ENCODE measurements around the gene PLPP3. TPM values are rescaled to one million over a fixed set of nuclear protein-coding genes. Genes with fewer than 3 reads are reported as not detected.

The PLPP3 gene
- total and polyA plus RNA-seq, 2 of the 8 experiments (the other 6 are each of a cell fraction or from before 2014, with no cell fraction given): 33.2 to 42.0 TPM

DNA sequence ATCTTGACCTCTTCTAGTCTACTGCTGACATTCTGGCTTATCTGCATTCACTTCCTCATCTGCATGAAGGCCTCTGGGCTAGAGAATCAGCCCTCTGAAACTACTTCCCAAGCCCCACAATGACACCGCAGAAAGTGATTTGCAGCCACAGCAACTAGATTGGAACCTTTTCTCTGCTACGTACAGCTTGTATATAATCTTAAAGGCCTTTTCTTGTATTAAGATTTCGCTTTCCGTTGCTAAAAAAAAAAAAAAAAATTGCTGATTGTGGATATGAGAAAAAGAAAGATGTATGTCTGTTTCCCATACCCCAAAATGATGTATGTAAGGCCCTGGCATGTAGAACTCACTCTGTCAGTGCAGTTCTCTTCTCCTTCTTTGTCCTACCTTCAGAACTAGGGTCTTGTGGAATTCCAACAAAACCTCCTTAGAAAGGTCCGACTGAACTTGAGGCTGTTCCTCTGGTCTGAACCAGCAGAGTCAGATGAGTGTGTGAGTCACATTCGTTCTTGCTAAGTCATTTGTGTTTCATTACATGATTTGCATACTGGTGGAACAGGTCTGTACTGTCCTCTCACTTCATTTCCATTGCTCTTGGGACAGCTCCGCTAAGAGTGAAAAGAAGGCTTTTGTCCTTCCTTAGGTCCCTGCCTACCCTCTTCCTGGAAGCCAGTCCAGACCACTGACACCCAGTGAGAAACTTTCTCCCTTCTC is 62.7 kb downstream of the PLPP3 start:
- Histone ChIP-seq H4K91ac (replicated peaks; ENCODE audit: insufficient read length, low read length) (no peak overlapping the region), H4K20me1 (replicated peaks in 1 of 2; ENCODE audit: control insufficient read depth in 1 of 2, insufficient read depth in 2 of 2, low read length in 2 of 2) (peaks cover 0 to 2% of the 10 kb centered on the region in 2 experiments), H3K9me3 (ENCODE audit: insufficient read depth in 2 of 2, low read depth in 1 of 2, low read length in 1 of 2) (no peaks in the 10 kb centered on the region), H2AK5ac (ENCODE audit: low read depth, low read length) (no peak overlapping the region), H3K36me3 (ENCODE audit: control insufficient read depth in 2 of 4, insufficient read depth in 4 of 4, low read length in 3 of 4) (peaks cover 12 to 85% (median 22%) of the 10 kb centered on the region in 4 experiments), H3K79me1 (ENCODE audit: low read depth, low read length) (peaks cover 12% of the 10 kb centered on the region; the same call in 1 of the 2 replicates), H2BK5ac (ENCODE audit: low read depth, low read length) (0 out of 2 replicates have a peak overlapping the region, but pooled peaks have one; percentile 0), H4K8ac (ENCODE audit: extremely low read depth, insufficient read depth, low read length) (no peak overlapping the region), H3K9ac (replicated peaks in 1 of 4; ENCODE audit: extremely low read depth in 1 of 4, low read depth in 3 of 4, low read length in 3 of 4) (no peak overlapping the region), H2BK20ac (ENCODE audit: low read length) (no peak overlapping the region), H2AFZ (ENCODE audit: low read length) (no peak overlapping the region), H3K4me1 (replicated peaks in 1 of 4; ENCODE audit: control insufficient read depth in 3 of 4, insufficient read depth in 4 of 4, low read length in 3 of 4) (peaks cover 0 to 19% (median 11%) of the 10 kb centered on the region in 4 experiments; a peak in 6 of 7 replicates), H3K79me2 (ENCODE audit: control insufficient read depth in 1 of 2, insufficient read depth in 2 of 2, low read length in 2 of 2) (peaks cover 2 to 48% of the 10 kb centered on the region in 2 experiments; a peak in 3 of 4 replicates), H2BK12ac (ENCODE audit: low read depth, low read length) (no peak overlapping the region), H3K18ac (ENCODE audit: extremely low read depth, low read length) (no peak overlapping the region), H3K4me2 (ENCODE audit: insufficient read depth in 1 of 2, low read depth in 2 of 2, low read length in 2 of 2) (0 out of 4 replicates have a peak overlapping the region, but pooled peaks of 1 of the 2 experiments have one; percentile 24), H2BK15ac (ENCODE audit: low read length) (no peak overlapping the region), H3K27ac (ENCODE audit: low read depth, low read length) (peak overlapping the region; percentile 62), H3K4ac (replicated peaks; ENCODE audit: insufficient read length, low read depth, low read length) (no peak overlapping the region), H3K23ac (ENCODE audit: insufficient read length) (no peak overlapping the region), H2BK120ac (replicated peaks; ENCODE audit: low read depth, low read length) (no peak overlapping the region), H3K56ac (replicated peaks; ENCODE audit: insufficient read length, low read depth, low read length) (no peak overlapping the region), H3K14ac (ENCODE audit: insufficient read length) (no peak overlapping the region), H4K5ac (ENCODE audit: insufficient read length, low read depth, low read length) (no peak overlapping the region), H3K4me3 (ENCODE audit: extremely low read depth in 1 of 4, insufficient read depth in 2 of 4, low read depth in 3 of 4, low read length in 4 of 4) (no peak overlapping the region), H3K23me2 (ENCODE audit: low read depth, low read length) (no peaks in the 10 kb centered on the region), H3K27me3 (replicated peaks in 1 of 4; ENCODE audit: control insufficient read depth in 3 of 4, extremely low read depth in 1 of 4, insufficient read depth in 3 of 4, low read length in 3 of 4) (no peaks in the 10 kb centered on the region)
- POLR2A ChIA-PET (ENCODE audit: partially characterized antibody): interaction anchor here (0.8 to 1.5 kb wide), 5 partner anchors 11 to 63 kb away, joined by 3 to 5 read pairs (median 3); partner anchors contain the start of gene PLPP3
- WGBS, 2 experiments (ENCODE audit: extremely low coverage in 1 of 2, insufficient coverage in 1 of 2, insufficient read length in 1 of 2, insufficient replicate concordance in 2 of 2, low coverage in 1 of 2, low lambda C conversion rate in 2 of 2, missing lambda C conversion rate in 1 of 2): 71% methylated on average over 7 of the region's 7 CpGs; no CpG with 5 or more reads in 1 of the 2 experiments
- FAIRE-seq: peak; percentile 83
- no peak for DNase-seq (ENCODE audit: low read depth in 1 of 2, low spot score in 2 of 2)
- CTCF ChIA-PET (ENCODE audit: partially characterized antibody): interaction anchor here (0.7 to 1.5 kb wide), 3 partner anchors 9 to 62 kb away, joined by 3 to 5 read pairs (median 3); no protein-coding TSS in a partner anchor
- TF ChIP-seq EGR1 (IDR thresholded peaks at IDR 0.05; ENCODE audit: borderline replicate concordance, low read depth, low read length) (no peak), SRF (IDR thresholded peaks at IDR 0.05; ENCODE audit: low read depth, low read length) (no peak), CREB1 (IDR thresholded peaks at IDR 0.05) (no peak), BACH1 (IDR thresholded peaks at IDR 0.05; ENCODE audit: low read length) (peak; percentile 68; the same call in 1 of the 2 replicates), TAF7 (optimal IDR thresholded peaks at IDR 0.05; ENCODE audit: borderline replicate concordance, low read depth, low read length) (no peak), TAF1 (IDR thresholded peaks at IDR 0.05; ENCODE audit: low read depth, low read length) (no peak), MAFK (IDR thresholded peaks at IDR 0.05; ENCODE audit: low read depth, low read length) (peak; percentile 58; the same call in 1 of the 2 replicates), NANOG (IDR thresholded peaks at IDR 0.05; ENCODE audit: insufficient read depth, low read depth, low read length, poor library complexity, severe bottlenecking) (no peak), JUN (IDR thresholded peaks at IDR 0.05; ENCODE audit: low read depth, low read length) (no peak), RAD21 (IDR thresholded peaks at IDR 0.05 in 1 of 2, conservative IDR thresholded peaks at IDR 0.05 in 1 of 2; ENCODE audit: low read depth in 2 of 2, low read length in 2 of 2) (0 out of 4 replicates have a peak, but pooled peaks of 1 of the 2 experiments have one; percentile 0), BCL11A (IDR thresholded peaks at IDR 0.05; ENCODE audit: low read depth in 2 of 2, low read length in 2 of 2) (no peak)
- TF ChIP-seq, protein P1, sequence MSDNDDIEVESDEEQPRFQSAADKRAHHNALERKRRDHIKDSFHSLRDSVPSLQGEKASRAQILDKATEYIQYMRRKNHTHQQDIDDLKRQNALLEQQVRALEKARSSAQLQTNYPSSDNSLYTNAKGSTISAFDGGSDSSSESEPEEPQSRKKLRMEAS (IDR thresholded peaks at IDR 0.05): no peak

Measured in H1 (cell line).